OCI-LY3 (cell line): Measurements from ENCODE around the gene SNW1.

Experiments used
- CTCF ChIP-seq: fragments of 200-600, 300-600 bp; sonication (generic); IDR thresholded peaks from 2 replicates; pipeline ENCODE4 v1.5.1; 2014; ENCODE audit warnings: antibody characterized with exemption, low read length, low read depth
- EZH2phosphoT487 ChIP-seq: fragments of 200-600 bp; shearing (Covaris generic); IDR thresholded peaks from 2 replicates; pipeline ENCODE4 v1.6.1; 2018; ENCODE audit warnings: antibody characterized with exemption, mixed run types, low read depth

- no peak for TF ChIP-seq CTCF
- TF ChIP-seq EZH2phosphoT487 = no peak
These were observed 44.8 kb upstream of the SNW1 start for GRCh38 chr14:77805706-77806105.
